DND-41 (cell line): ENCODE data around the gene NPAS2.

Source experiments
- ATAC-seq: fragments of 200-7000 bp; cut with Tn5 transposase; 3 replicates; pipeline ENCODE4 v1.9.1; 2021; ENCODE audit warnings: low read depth; ENCODE audit not compliant: insufficient read depth
- DNase-seq: peaks from one replicate; pipeline ENCODE4 v3.0.0-alpha.2; 2020
- H2AFZ ChIP-seq: 2 replicates; pipeline ENCODE4 v1.6.0; 2012; ENCODE audit warnings: low read depth, low read length
- H3K27ac ChIP-seq: 2 replicates; pipeline ENCODE4 v1.5.1; 2012; ENCODE audit warnings: low read length, inconsistent platforms
- H3K27me3 ChIP-seq: fragments of 200-600 bp; sonication (generic); 2 replicates; pipeline ENCODE4 v1.6.0; 2012; ENCODE audit warnings: low read length, mild to moderate bottlenecking, inconsistent platforms; ENCODE audit not compliant: insufficient read depth, poor library complexity
- H3K36me3 ChIP-seq: 2 replicates; pipeline ENCODE4 v1.5.1; 2012; ENCODE audit warnings: low read length, inconsistent platforms; ENCODE audit not compliant: insufficient read depth
- H3K4me1 ChIP-seq: 2 replicates; pipeline ENCODE4 v1.5.1; 2012; ENCODE audit warnings: mild to moderate bottlenecking, low read length; ENCODE audit not compliant: insufficient read depth
- H3K4me2 ChIP-seq: 2 replicates; pipeline ENCODE4 v1.6.0; 2012; ENCODE audit warnings: mild to moderate bottlenecking, moderate library complexity, low read length, inconsistent platforms; ENCODE audit not compliant: insufficient read depth
- H3K4me3 ChIP-seq, 2 experiments: fragments of 200-600 bp in 1 of 2; shearing (Covaris generic) in 1 of 2; 2 replicates each; pipeline ENCODE4 v1.5.1; 2012 to 2016; ENCODE audit warnings: inconsistent platforms in 2 of 2, low read length in 2 of 2, mild to moderate bottlenecking in 2 of 2, low read depth in 1 of 2, moderate library complexity in 1 of 2
- H3K79me2 ChIP-seq: 2 replicates; pipeline ENCODE4 v1.6.0; 2012; ENCODE audit warnings: low read length, inconsistent platforms; ENCODE audit not compliant: insufficient read depth
- H3K9ac ChIP-seq: 2 replicates; pipeline ENCODE4 v1.6.0; 2012; ENCODE audit warnings: low read depth, mild to moderate bottlenecking, inconsistent platforms, low read length, moderate library complexity
- H3K9me3 ChIP-seq: 2 replicates; pipeline ENCODE4 v1.5.1; 2012; ENCODE audit warnings: low read length, moderate library complexity, mild to moderate bottlenecking, inconsistent platforms; ENCODE audit not compliant: insufficient read depth, severe bottlenecking
- H4K20me1 ChIP-seq: 2 replicates; pipeline ENCODE4 v1.6.0; 2012; ENCODE audit warnings: low read length; ENCODE audit not compliant: insufficient read depth
- CTCF ChIP-seq: IDR thresholded peaks from 2 replicates; pipeline ENCODE4 v1.5.1; 2012; ENCODE audit warnings: borderline replicate concordance, low read length, moderate library complexity, mild to moderate bottlenecking; ENCODE audit not compliant: poor library complexity, severe bottlenecking; ENCODE audit errors: extremely low read depth
- EZH2 ChIP-seq: IDR thresholded peaks from 3 replicates; pipeline ENCODE4 v1.6.1; 2012; ENCODE audit warnings: borderline replicate concordance, low read depth, mild to moderate bottlenecking, moderate library complexity, low read length, inconsistent platforms; ENCODE audit not compliant: severe bottlenecking

NPAS2 gene

GRCh38 chr2:100845141-100845991 is 25.4 kb downstream of the NPAS2 start:
- no peak for ATAC-seq
- H3K4me1 ChIP-seq: no peaks in the 10 kb centered on the region
- H3K36me3 ChIP-seq: no peaks in the 10 kb centered on the region
- H2AFZ ChIP-seq: no peak overlapping the region
- H4K20me1 ChIP-seq: peaks cover 4% of the 10 kb centered on the region; the same call in 1 of the 2 replicates
- TF ChIP-seq EZH2 (no peak), CTCF (no peak)
- H3K27ac ChIP-seq: no peak overlapping the region
- H3K79me2 ChIP-seq: no peaks in the 10 kb centered on the region
- H3K27me3 ChIP-seq: no peaks in the 10 kb centered on the region
- H3K4me2 ChIP-seq: no peak overlapping the region
- H3K9ac ChIP-seq: no peak overlapping the region
- no peaks in the 10 kb centered on the region for H3K9me3 ChIP-seq
- DNase-seq: no peak
- H3K4me3 ChIP-seq: no peak overlapping the region

GRCh38 chr2:100846716-100847115 is 26.8 kb downstream of the NPAS2 start:
- DNase-seq (no peak), ATAC-seq (no peak)
- H3K79me2 ChIP-seq: no peaks in the 10 kb centered on the region
- no peak overlapping the region for H3K4me2 ChIP-seq
- no peak overlapping the region for H3K4me3 ChIP-seq
- no peaks in the 10 kb centered on the region for H3K36me3 ChIP-seq
- no peak overlapping the region for H2AFZ ChIP-seq
- H3K27ac ChIP-seq: no peak overlapping the region
- TF ChIP-seq CTCF (no peak), EZH2 (no peak)
- peaks cover 2% of the 10 kb centered on the region; the same call in 1 of the 2 replicates for H4K20me1 ChIP-seq
- no peaks in the 10 kb centered on the region for H3K4me1 ChIP-seq
- H3K9ac ChIP-seq: no peak overlapping the region
- H3K9me3 ChIP-seq: no peaks in the 10 kb centered on the region
- no peaks in the 10 kb centered on the region for H3K27me3 ChIP-seq

- Histone ChIP-seq H3K9me3 (no peaks in the 10 kb centered on the region), H3K4me1 (no peaks in the 10 kb centered on the region), H3K79me2 (no peaks in the 10 kb centered on the region), H3K9ac (no peak overlapping the region), H3K27ac (no peak overlapping the region), H3K4me2 (no peak overlapping the region), H3K4me3 (no peak overlapping the region), H2AFZ (no peak overlapping the region), H3K27me3 (no peaks in the 10 kb centered on the region), H3K36me3 (no peaks in the 10 kb centered on the region), H4K20me1 (no peaks in the 10 kb centered on the region)
- TF ChIP-seq EZH2: no peak
- TF ChIP-seq CTCF: no peak
- ATAC-seq: no peak
- no peak for DNase-seq
These were observed 32.5 kb downstream of the NPAS2 start for GRCh38 chr2:100852447-100852846.
